GM12878 (cell line): ENCODE data around the gene HAS3. TPM values are rescaled to one million over a fixed set of nuclear protein-coding genes. Genes with fewer than 3 reads are reported as not detected.

Experiments
- ATAC-seq: fragments of 200-7000 bp; cut with Tn5 transposase; 3 replicates; pipeline ENCODE4 v1.9.1; 2020; ENCODE audit warnings: mild to moderate bottlenecking, moderate library complexity
- BruUV-seq: library from RNA; stranded (reverse); fragments of 400-500 nt; replicated peaks from 2 replicates; lab custom pipeline; 2021; lab: Mats Ljungman, UMichigan
- CTCF ChIA-PET: fragments of 300-600 bp; sonication (Branson Sonifier 250); formaldehyde crosslinking; extraction: SDS; loops from one replicate; lab custom pipeline; 2021; ENCODE audit warnings: inconsistent platforms; lab: Yijun Ruan, JAX
- POLR2A ChIA-PET: fragments of 350-600 bp; formaldehyde crosslinking; extraction: SDS; loops from one replicate; lab custom pipeline; 2021; ENCODE audit warnings: inconsistent platforms; lab: Charles Lee
- RAD21 ChIA-PET: fragments of 300-600 bp; sonication (Branson Sonifier 250); formaldehyde crosslinking; loops from one replicate; lab custom pipeline; 2023; ENCODE audit warnings: antibody characterized with exemption; ENCODE audit not compliant: unreplicated experiment; lab: Charles Lee
- SMC1A ChIA-PET: fragments of 300-600 bp; sonication (Branson Sonifier 250); formaldehyde crosslinking; loops from one replicate; lab custom pipeline; 2023; ENCODE audit not compliant: unreplicated experiment, uncharacterized antibody; lab: Charles Lee
- DNase-seq: peaks from one replicate; pipeline ENCODE4 v3.0.0-alpha.2; 2011; ENCODE audit warnings: low read depth, low spot score
- FAIRE-seq: peaks from 3 replicates; lab custom pipeline; 2011; peaks lifted over from hg19 to GRCh38; lab: Jason Lieb, UNC
- H2AFZ ChIP-seq: 2 replicates; pipeline ENCODE4 v1.6.0; 2011; ENCODE audit warnings: low read depth, low read length, control low read depth; ENCODE audit not compliant: control insufficient read depth
- H3K27ac ChIP-seq: 2 replicates; pipeline ENCODE4 v1.5.1; 2011; ENCODE audit warnings: control low read depth; ENCODE audit not compliant: control insufficient read depth, insufficient read depth
- H3K27me3 ChIP-seq, 2 experiments: replicated peaks in 1 of 2; 2 replicates each; pipeline versions ENCODE4 v1.6.0 to v1.6.1; 2011; ENCODE audit warnings: low read length in 1 of 2; ENCODE audit not compliant: control insufficient read depth in 2 of 2, insufficient read depth in 2 of 2
- H3K36me3 ChIP-seq, 2 experiments: 2 replicates each; pipeline ENCODE4 v1.5.1; 2011; ENCODE audit warnings: low read length in 1 of 2; ENCODE audit not compliant: control insufficient read depth in 2 of 2, insufficient read depth in 2 of 2
- H3K4me1 ChIP-seq: 2 replicates; pipeline ENCODE4 v1.6.1; 2011; ENCODE audit warnings: mild to moderate bottlenecking, low read length, moderate library complexity, mixed read lengths; ENCODE audit not compliant: control insufficient read depth, insufficient read depth
- H3K4me2 ChIP-seq: 2 replicates; pipeline ENCODE4 v1.6.0; 2011; ENCODE audit warnings: control low read depth; ENCODE audit not compliant: control insufficient read depth, insufficient read depth
- H3K4me3 ChIP-seq: fragments of 200-600 bp; sonication (generic); 2 replicates; pipeline ENCODE4 v1.5.1; 2016
- H3K79me2 ChIP-seq: 2 replicates; pipeline ENCODE4 v1.6.0; 2011; ENCODE audit warnings: low read length; ENCODE audit not compliant: control insufficient read depth, insufficient read depth
- H3K9ac ChIP-seq: 2 replicates; pipeline ENCODE4 v1.8.0; 2011; ENCODE audit warnings: low read length, control low read depth, mixed read lengths; ENCODE audit not compliant: control insufficient read depth, insufficient read depth
- H3K9me3 ChIP-seq: replicated peaks from 3 replicates; pipeline ENCODE4 v1.5.1; 2011; ENCODE audit warnings: mild to moderate bottlenecking, low read length; ENCODE audit not compliant: control insufficient read depth, insufficient read depth
- H4K20me1 ChIP-seq: 2 replicates; pipeline ENCODE4 v1.6.0; 2011; ENCODE audit not compliant: control insufficient read depth, insufficient read depth
- CBFB ChIP-seq: IDR thresholded peaks from 2 replicates; pipeline ENCODE4 v1.6.1; 2016; ENCODE audit warnings: antibody characterized with exemption, low read depth
- CEBPZ ChIP-seq: fragments of 150-350 bp; IDR thresholded peaks from 2 replicates; pipeline ENCODE4 v1.6.1; 2016; ENCODE audit warnings: low read depth, low read length
- NFYA ChIP-seq: IDR thresholded peaks from 2 replicates; pipeline ENCODE4 v1.6.1; 2011; ENCODE audit warnings: low read depth, mild to moderate bottlenecking, low read length, improper control_type of control experiment, borderline replicate concordance
- ZNF207 ChIP-seq: fragments of 450-650 bp; IDR thresholded peaks from 2 replicates; pipeline ENCODE4 v1.6.1; 2014; ENCODE audit warnings: antibody characterized with exemption, mild to moderate bottlenecking, borderline replicate concordance
- ZNF274 ChIP-seq: IDR thresholded peaks from one replicate; pipeline ENCODE4 v1.8.0; 2011; ENCODE audit not compliant: insufficient read length, insufficient read depth
- WGBS: methylation state at CpG from one replicate; pipeline ENCODE4 v1.1.6; 2016; ENCODE audit warnings: low lambda C conversion rate; ENCODE audit not compliant: insufficient replicate concordance, insufficient coverage; ENCODE audit errors: missing lambda C conversion rate; 5-methylcytosine and 5-hydroxymethylcytosine counted together
- in situ Hi-C: fragments of 300-500 bp; cut with MboI; formaldehyde crosslinking; loops from 9 replicates; pipeline ENCODE4 v1.14.3; 2018; ENCODE audit warnings: mixed read lengths
- intact Hi-C: fragments of 100-400 bp; cut with micrococcal nuclease; formaldehyde crosslinking; loops from one replicate; pipeline ENCODE4 v1.14.2; 2022; ENCODE audit not compliant: unreplicated experiment
- polyA plus RNA-seq, 11 experiments: library from polyadenylated mRNA; depleted of rRNA in 4 of 11; unstranded in 6 of 11; stranded (reverse) in 5 of 11; fragments of >200 nt; fragmentation: Nextera tagmentation in 4 of 11; fragmentation: Illumina TruSeq in 1 of 11; extraction: Ambion mirVana in 4 of 11; extraction: Trizol in 1 of 11; gene quantifications; 1 replicate in 1 of 11; 2 replicates in 10 of 11; pipeline versions ENCODE4 v1.2.1 to v1.2.3, GENCODE V29; 2011 to 2016; ENCODE audit warnings: inconsistent platforms in 2 of 11, missing spikeins in 2 of 11, low read depth in 1 of 11
- total RNA-seq, 4 experiments: library from RNA; depleted of rRNA in 3 of 4; stranded (reverse); fragments of >200 nt in 3 of 4; fragmentation: Illumina TruSeq in 1 of 4; extraction: Trizol in 1 of 4; gene quantifications; 2 replicates each; pipeline versions ENCODE4 v1.2.1 to v1.2.3, GENCODE V29; 2013 to 2021

Gene HAS3
- total and polyA plus RNA-seq, 10 of the 15 experiments (the other 5 are each of a cell fraction or from before 2014, with no cell fraction given): 0.06 to 0.56 (median 0.19) TPM; not detected in 2

GRCh38 chr16:69133373-69133954 lies 28.0 kb downstream of the HAS3 start:
- Histone ChIP-seq H3K4me1 (peaks cover 2% of the 10 kb centered on the region; the same call in 1 of the 2 replicates), H3K27me3 (no peaks in the 10 kb centered on the region), H3K27ac (peak overlapping the region; percentile 96), H3K9ac (peak overlapping the region; percentile 87), H3K9me3 (no peaks in the 10 kb centered on the region)
- ATAC-seq: no peak
- intact Hi-C loops: no loop called here
- RAD21 ChIA-PET: interaction anchor here (0.6 to 1.5 kb wide), 3 partner anchors 9 to 76 kb away, joined by 3 to 4 read pairs (median 4); no protein-coding TSS in a partner anchor
- CTCF ChIA-PET: interaction anchor here (0.9 to 3.1 kb wide), 8 partner anchors 8 to 231 kb away, joined by 3 to 15 read pairs (median 4); no protein-coding TSS in a partner anchor
- POLR2A ChIA-PET: interaction anchor here (0.5 to 1.6 kb wide), 4 partner anchors 9 to 245 kb away, joined by 3 to 11 read pairs (median 5); no protein-coding TSS in a partner anchor
- 0% methylated on average over 5 of the region's 5 CpGs for WGBS
- TF ChIP-seq CBFB: no peak
- TF ChIP-seq ZNF207: no peak
- no peak for TF ChIP-seq CEBPZ
- TF ChIP-seq NFYA: no peak
- no peak for TF ChIP-seq ZNF274
- TF ChIP-seq, all 136 proteins: peak for 0
- Histone ChIP-seq H3K79me2 (peaks cover 78% of the 10 kb centered on the region), H4K20me1 (no peaks in the 10 kb centered on the region), H3K36me3 (peaks cover 4 to 8% of the 10 kb centered on the region in 2 experiments; a peak in 3 of 4 replicates), H2AFZ (peak overlapping the region; percentile 40), H3K4me2 (peak overlapping the region; percentile 92), H3K4me3 (peak overlapping the region; percentile 95)
- DNase-seq (no peak), FAIRE-seq (no peak)
- in situ Hi-C loops: no loop called here
- SMC1A ChIA-PET: interaction anchor here (0.8 to 1.6 kb wide), 7 partner anchors 8 to 233 kb away, joined by 3 to 11 read pairs (median 3); no protein-coding TSS in a partner anchor
- BruUV-seq: no TSS peak
